Liver (tissue), 9 donors: ENCODE data around the gene BEAN1. TPM values are rescaled to one million over a fixed set of nuclear protein-coding genes. Genes with fewer than 3 reads are reported as not detected.

Source experiments
- DNase-seq: peaks from one replicate; pipeline ENCODE4 v3.0.0-alpha.2; 2017; ENCODE audit warnings: low spot score
- H3K27ac ChIP-seq, 2 donors: one replicate each; pipeline ENCODE4 v1.7.0; 2013; ENCODE audit warnings: inconsistent platforms in 2 of 2, low read length in 2 of 2, control low read depth in 1 of 2, low read depth in 1 of 2, mild to moderate bottlenecking in 1 of 2
- H3K27me3 ChIP-seq, 4 donors: one replicate each; pipeline versions ENCODE4 v1.6.1 to v1.7.0; 2013; ENCODE audit warnings: low read length in 3 of 4, inconsistent platforms in 1 of 4, mild to moderate bottlenecking in 1 of 4, moderate library complexity in 1 of 4; ENCODE audit not compliant: control insufficient read depth in 4 of 4, insufficient read depth in 4 of 4
- H3K36me3 ChIP-seq, 4 donors: one replicate each; pipeline versions ENCODE4 v1.6.1 to v1.7.0; 2013; ENCODE audit warnings: low read length in 3 of 4, mild to moderate bottlenecking in 3 of 4, low read depth in 1 of 4, moderate library complexity in 1 of 4; ENCODE audit not compliant: control insufficient read depth in 4 of 4, insufficient read depth in 3 of 4
- H3K4me1 ChIP-seq, 4 donors: one replicate each; pipeline versions ENCODE4 v1.6.1 to v1.7.0; 2013; ENCODE audit warnings: low read length in 3 of 4, mild to moderate bottlenecking in 3 of 4, moderate library complexity in 1 of 4; ENCODE audit not compliant: control insufficient read depth in 4 of 4, insufficient read depth in 4 of 4
- H3K4me3 ChIP-seq, 3 donors: one replicate each; pipeline versions ENCODE4 v1.6.1 to v1.7.0; 2013; ENCODE audit warnings: low read length in 3 of 3, control low read depth in 1 of 3, low read depth in 1 of 3, mild to moderate bottlenecking in 1 of 3
- H3K9ac ChIP-seq, 2 donors: one replicate each; pipeline ENCODE4 v1.7.0; 2013; ENCODE audit warnings: low read length in 2 of 2, mild to moderate bottlenecking in 2 of 2, moderate library complexity in 2 of 2, control low read depth in 1 of 2, low read depth in 1 of 2
- H3K9me3 ChIP-seq, 4 donors: one replicate each; pipeline versions ENCODE4 v1.6.1 to v1.7.0; 2013; ENCODE audit warnings: low read length in 3 of 4; ENCODE audit not compliant: control insufficient read depth in 4 of 4
- EGR1 ChIP-seq, 2 donors: IDR thresholded peaks; 2 replicates each; pipeline ENCODE4 v1.6.1; 2016 to 2018; ENCODE audit warnings: antibody characterized with exemption in 2 of 2, low read depth in 2 of 2
- FOXA1 ChIP-seq: IDR thresholded peaks from 2 replicates; pipeline ENCODE4 v1.6.1; 2016; ENCODE audit warnings: antibody characterized with exemption
- FOXA2 ChIP-seq: IDR thresholded peaks from 2 replicates; pipeline ENCODE4 v1.6.1; 2016; ENCODE audit warnings: antibody characterized with exemption
- GABPA ChIP-seq, 2 donors: IDR thresholded peaks in 1 of 2; conservative IDR thresholded peaks in 1 of 2; 2 replicates each; pipeline ENCODE4 v1.6.1; 2016; ENCODE audit warnings: antibody characterized with exemption in 2 of 2, mild to moderate bottlenecking in 1 of 2, moderate library complexity in 1 of 2
- HNF4A ChIP-seq, 2 donors: conservative IDR thresholded peaks; 2 replicates each; pipeline ENCODE4 v1.6.1; 2016; ENCODE audit warnings: antibody characterized with exemption in 2 of 2, mild to moderate bottlenecking in 2 of 2
- HNF4G ChIP-seq: IDR thresholded peaks from 2 replicates; pipeline ENCODE4 v1.6.1; 2016; ENCODE audit warnings: antibody characterized with exemption
- JUND ChIP-seq, 2 donors: IDR thresholded peaks; 2 replicates each; pipeline ENCODE4 v1.6.1; 2016; ENCODE audit warnings: antibody characterized with exemption in 2 of 2
- NR2F2 ChIP-seq: IDR thresholded peaks from 2 replicates; pipeline ENCODE4 v1.6.1; 2016; ENCODE audit warnings: antibody characterized with exemption
- RAD21 ChIP-seq, 2 donors: IDR thresholded peaks; 2 replicates each; pipeline ENCODE4 v1.6.1; 2016; ENCODE audit warnings: antibody characterized with exemption in 2 of 2, mild to moderate bottlenecking in 2 of 2
- RXRA ChIP-seq, 2 donors: IDR thresholded peaks; 2 replicates each; pipeline ENCODE4 v1.6.1; 2017 to 2018; ENCODE audit warnings: antibody characterized with exemption in 2 of 2, mild to moderate bottlenecking in 1 of 2
- SP1 ChIP-seq: IDR thresholded peaks from 2 replicates; pipeline ENCODE4 v1.6.1; 2018; ENCODE audit warnings: antibody characterized with exemption, mild to moderate bottlenecking
- TAF1 ChIP-seq: conservative IDR thresholded peaks from 2 replicates; pipeline ENCODE4 v1.6.1; 2016; ENCODE audit warnings: antibody characterized with exemption, mild to moderate bottlenecking
- YY1 ChIP-seq: IDR thresholded peaks from 2 replicates; pipeline ENCODE4 v1.6.1; 2016; ENCODE audit warnings: antibody characterized with exemption, mild to moderate bottlenecking
- WGBS: extraction: QIAGEN DNeasy Blood & Tissue Kit; methylation state at CpG from one replicate; pipeline ENCODE4 v1.1.7; 2013; 5-methylcytosine and 5-hydroxymethylcytosine counted together
- polyA plus RNA-seq, 2 donors: library from polyadenylated mRNA; stranded (reverse) in 1 of 2; unstranded in 1 of 2; fragments of 200-250 nt in 1 of 2; fragments of >200 nt in 1 of 2; fragmentation: Nextera tagmentation in 1 of 2; extraction: Ambion mirVana in 1 of 2; gene quantifications; one replicate each; pipeline versions ENCODE4 v1.2.1 to v1.2.3, GENCODE V29; 2013 to 2015
- total RNA-seq, 2 donors: library from RNA; depleted of rRNA; stranded (reverse); fragments of >200 nt; gene quantifications; one replicate each; pipeline ENCODE4 v1.2.3, GENCODE V29; 2014
- TF ChIP-seq, protein P1 (sequence below): IDR thresholded peaks from 2 replicates; pipeline ENCODE4 v1.6.1; 2016; ENCODE audit warnings: antibody characterized with exemption
- TF ChIP-seq, protein P2 (sequence below): IDR thresholded peaks from 2 replicates; pipeline ENCODE4 v1.6.1; 2016; ENCODE audit warnings: antibody characterized with exemption
- TF ChIP-seq, protein P3 (sequence below): fragments of 150-350 bp; IDR thresholded peaks from 2 replicates; pipeline ENCODE4 v1.5.1; 2017; ENCODE audit warnings: improper control_type of control experiment, low read depth, low read length; ENCODE audit not compliant: missing input control
- TF ChIP-seq, protein P4 (sequence below): IDR thresholded peaks from 2 replicates; pipeline ENCODE4 v1.6.1; 2016; ENCODE audit warnings: antibody characterized with exemption, mild to moderate bottlenecking
- TF ChIP-seq, protein P5 (sequence below): IDR thresholded peaks from 2 replicates; pipeline ENCODE4 v1.6.1; 2016; ENCODE audit warnings: antibody characterized with exemption
- donor health status: healthy.
- donor health status: healthy.
- donor health status: healthy.
- donor health status: healthy.
- donor health status: healthy.

The BEAN1 gene
- total and polyA plus RNA-seq, 4 donors: 0.22 to 0.99 (median 0.25) TPM; not detected in 1

DNA sequence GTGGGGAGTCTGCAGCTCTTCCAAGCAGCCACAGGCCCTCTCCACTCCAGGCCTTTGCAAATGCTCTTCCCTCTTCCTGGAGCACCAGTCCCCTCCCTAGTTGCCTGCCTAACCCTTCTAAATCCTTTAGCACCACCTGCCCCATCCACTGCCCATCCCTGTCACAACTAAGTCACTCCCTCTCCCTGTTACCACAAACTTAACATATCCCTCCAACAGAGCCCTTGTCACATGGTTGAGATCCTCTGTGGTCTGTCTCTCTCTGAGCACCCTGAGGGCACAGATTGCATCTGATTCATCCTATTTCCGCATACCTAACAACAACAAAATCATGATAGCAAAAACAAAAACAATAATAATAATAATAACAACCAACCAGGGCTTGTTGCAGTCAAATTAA lies 11.0 kb upstream of the BEAN1 start:
- 97% methylated on average over 1 of the region's 1 CpG for WGBS
- no peak for TF ChIP-seq GABPA (IDR thresholded peaks at IDR 0.05 in 1 of 2, conservative IDR thresholded peaks at IDR 0.05 in 1 of 2)
- TF ChIP-seq, protein P1, sequence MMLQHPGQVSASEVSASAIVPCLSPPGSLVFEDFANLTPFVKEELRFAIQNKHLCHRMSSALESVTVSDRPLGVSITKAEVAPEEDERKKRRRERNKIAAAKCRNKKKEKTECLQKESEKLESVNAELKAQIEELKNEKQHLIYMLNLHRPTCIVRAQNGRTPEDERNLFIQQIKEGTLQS: no peak
- TF ChIP-seq YY1: no peak
- TF ChIP-seq FOXA2: no peak
- no peak for TF ChIP-seq SP1
- no peak for TF ChIP-seq HNF4G
- no peak for TF ChIP-seq NR2F2
- TF ChIP-seq, protein P2, sequence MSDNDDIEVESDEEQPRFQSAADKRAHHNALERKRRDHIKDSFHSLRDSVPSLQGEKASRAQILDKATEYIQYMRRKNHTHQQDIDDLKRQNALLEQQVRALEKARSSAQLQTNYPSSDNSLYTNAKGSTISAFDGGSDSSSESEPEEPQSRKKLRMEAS: no peak
- no peak for TF ChIP-seq EGR1 (IDR thresholded peaks at IDR 0.05; ENCODE audit: low read depth in 2 of 2)
- TF ChIP-seq RXRA (IDR thresholded peaks at IDR 0.05): no peak
- TF ChIP-seq, protein P3, sequence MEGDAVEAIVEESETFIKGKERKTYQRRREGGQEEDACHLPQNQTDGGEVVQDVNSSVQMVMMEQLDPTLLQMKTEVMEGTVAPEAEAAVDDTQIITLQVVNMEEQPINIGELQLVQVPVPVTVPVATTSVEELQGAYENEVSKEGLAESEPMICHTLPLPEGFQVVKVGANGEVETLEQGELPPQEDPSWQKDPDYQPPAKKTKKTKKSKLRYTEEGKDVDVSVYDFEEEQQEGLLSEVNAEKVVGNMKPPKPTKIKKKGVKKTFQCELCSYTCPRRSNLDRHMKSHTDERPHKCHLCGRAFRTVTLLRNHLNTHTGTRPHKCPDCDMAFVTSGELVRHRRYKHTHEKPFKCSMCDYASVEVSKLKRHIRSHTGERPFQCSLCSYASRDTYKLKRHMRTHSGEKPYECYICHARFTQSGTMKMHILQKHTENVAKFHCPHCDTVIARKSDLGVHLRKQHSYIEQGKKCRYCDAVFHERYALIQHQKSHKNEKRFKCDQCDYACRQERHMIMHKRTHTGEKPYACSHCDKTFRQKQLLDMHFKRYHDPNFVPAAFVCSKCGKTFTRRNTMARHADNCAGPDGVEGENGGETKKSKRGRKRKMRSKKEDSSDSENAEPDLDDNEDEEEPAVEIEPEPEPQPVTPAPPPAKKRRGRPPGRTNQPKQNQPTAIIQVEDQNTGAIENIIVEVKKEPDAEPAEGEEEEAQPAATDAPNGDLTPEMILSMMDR: no peak
- no peak for TF ChIP-seq JUND (IDR thresholded peaks at IDR 0.05)
- TF ChIP-seq, protein P4, sequence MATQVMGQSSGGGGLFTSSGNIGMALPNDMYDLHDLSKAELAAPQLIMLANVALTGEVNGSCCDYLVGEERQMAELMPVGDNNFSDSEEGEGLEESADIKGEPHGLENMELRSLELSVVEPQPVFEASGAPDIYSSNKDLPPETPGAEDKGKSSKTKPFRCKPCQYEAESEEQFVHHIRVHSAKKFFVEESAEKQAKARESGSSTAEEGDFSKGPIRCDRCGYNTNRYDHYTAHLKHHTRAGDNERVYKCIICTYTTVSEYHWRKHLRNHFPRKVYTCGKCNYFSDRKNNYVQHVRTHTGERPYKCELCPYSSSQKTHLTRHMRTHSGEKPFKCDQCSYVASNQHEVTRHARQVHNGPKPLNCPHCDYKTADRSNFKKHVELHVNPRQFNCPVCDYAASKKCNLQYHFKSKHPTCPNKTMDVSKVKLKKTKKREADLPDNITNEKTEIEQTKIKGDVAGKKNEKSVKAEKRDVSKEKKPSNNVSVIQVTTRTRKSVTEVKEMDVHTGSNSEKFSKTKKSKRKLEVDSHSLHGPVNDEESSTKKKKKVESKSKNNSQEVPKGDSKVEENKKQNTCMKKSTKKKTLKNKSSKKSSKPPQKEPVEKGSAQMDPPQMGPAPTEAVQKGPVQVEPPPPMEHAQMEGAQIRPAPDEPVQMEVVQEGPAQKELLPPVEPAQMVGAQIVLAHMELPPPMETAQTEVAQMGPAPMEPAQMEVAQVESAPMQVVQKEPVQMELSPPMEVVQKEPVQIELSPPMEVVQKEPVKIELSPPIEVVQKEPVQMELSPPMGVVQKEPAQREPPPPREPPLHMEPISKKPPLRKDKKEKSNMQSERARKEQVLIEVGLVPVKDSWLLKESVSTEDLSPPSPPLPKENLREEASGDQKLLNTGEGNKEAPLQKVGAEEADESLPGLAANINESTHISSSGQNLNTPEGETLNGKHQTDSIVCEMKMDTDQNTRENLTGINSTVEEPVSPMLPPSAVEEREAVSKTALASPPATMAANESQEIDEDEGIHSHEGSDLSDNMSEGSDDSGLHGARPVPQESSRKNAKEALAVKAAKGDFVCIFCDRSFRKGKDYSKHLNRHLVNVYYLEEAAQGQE: no peak
- no peak for TF ChIP-seq RAD21 (IDR thresholded peaks at IDR 0.05)
- no peak for TF ChIP-seq TAF1
- TF ChIP-seq HNF4A (conservative IDR thresholded peaks at IDR 0.05): no peak
- TF ChIP-seq, protein P5, sequence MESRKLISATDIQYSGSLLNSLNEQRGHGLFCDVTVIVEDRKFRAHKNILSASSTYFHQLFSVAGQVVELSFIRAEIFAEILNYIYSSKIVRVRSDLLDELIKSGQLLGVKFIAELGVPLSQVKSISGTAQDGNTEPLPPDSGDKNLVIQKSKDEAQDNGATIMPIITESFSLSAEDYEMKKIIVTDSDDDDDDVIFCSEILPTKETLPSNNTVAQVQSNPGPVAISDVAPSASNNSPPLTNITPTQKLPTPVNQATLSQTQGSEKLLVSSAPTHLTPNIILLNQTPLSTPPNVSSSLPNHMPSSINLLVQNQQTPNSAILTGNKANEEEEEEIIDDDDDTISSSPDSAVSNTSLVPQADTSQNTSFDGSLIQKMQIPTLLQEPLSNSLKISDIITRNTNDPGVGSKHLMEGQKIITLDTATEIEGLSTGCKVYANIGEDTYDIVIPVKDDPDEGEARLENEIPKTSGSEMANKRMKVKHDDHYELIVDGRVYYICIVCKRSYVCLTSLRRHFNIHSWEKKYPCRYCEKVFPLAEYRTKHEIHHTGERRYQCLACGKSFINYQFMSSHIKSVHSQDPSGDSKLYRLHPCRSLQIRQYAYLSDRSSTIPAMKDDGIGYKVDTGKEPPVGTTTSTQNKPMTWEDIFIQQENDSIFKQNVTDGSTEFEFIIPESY: no peak
- TF ChIP-seq FOXA1: no peak
- Histone ChIP-seq H3K4me3 (no peak overlapping the region), H3K27me3 (no peaks in the 10 kb centered on the region), H3K9me3 (peaks cover 0 to 3% (median 2%) of the 10 kb centered on the region in 4 donors), H3K27ac (no peak overlapping the region), H3K4me1 (no peaks in the 10 kb centered on the region), H3K36me3 (no peaks in the 10 kb centered on the region), H3K9ac (no peak overlapping the region)
- DNase-seq: no peak
